Pancreas (tissue), 10 donors: ENCODE data around the gene SLC13A5. TPM values are rescaled to one million over a fixed set of nuclear protein-coding genes. Genes with fewer than 3 reads are reported as not detected.
"Not testable (repeated sequence)": the region's sequence is repeated elsewhere in the genome, so short reads cannot be mapped to it uniquely, and the experiment has no call there.

Experiments
- ATAC-seq, 4 donors: fragments of 200-7000 bp; cut with Tn5 transposase; one replicate each; pipeline versions ENCODE4 v1.8.0 to v1.9.1; 2020; ENCODE audit warnings: mild to moderate bottlenecking in 4 of 4, moderate library complexity in 4 of 4
- DNase-seq, 6 donors: peaks; one replicate each; pipeline ENCODE4 v3.0.0-alpha.2; 2020
- FAIRE-seq: peaks from 2 replicates; lab custom pipeline; 2012; peaks lifted over from hg19 to GRCh38; lab: Jason Lieb, UNC
- H3K27ac ChIP-seq, 4 donors: fragments of 200-600 bp; sonication (generic); 1 replicate in 3 of 4; 2 replicates in 1 of 4; pipeline versions ENCODE4 v1.5.0 to v1.8.0; 2020
- H3K27me3 ChIP-seq, 4 donors: fragments of 200-600 bp; one replicate each; pipeline ENCODE4 v1.8.0; 2021
- H3K36me3 ChIP-seq, 3 donors: fragments of 200-600 bp; sonication (generic) in 1 of 3; one replicate each; pipeline versions ENCODE4 v1.5.0 to v1.8.0; 2020 to 2021
- H3K4me1 ChIP-seq, 3 donors: fragments of 200-600 bp; one replicate each; pipeline ENCODE4 v1.8.0; 2021
- H3K4me3 ChIP-seq, 4 donors: fragments of 200-600 bp; sonication (generic) in 2 of 4; one replicate each; pipeline versions ENCODE4 v1.5.0 to v1.8.0; 2020 to 2021
- H3K9me3 ChIP-seq, 4 donors: fragments of 200-600 bp; one replicate each; pipeline ENCODE4 v1.8.0; 2021
- WGBS, 2 donors: extraction: QIAGEN DNeasy Blood & Tissue Kit; methylation state at CpG; one replicate each; pipeline ENCODE4 v1.1.7; 2013; 5-methylcytosine and 5-hydroxymethylcytosine counted together
- intact Hi-C, 3 donors: fragments of 100-400 bp; cut with DNase I; formaldehyde crosslinking; loops; one replicate each; pipeline versions ENCODE4 v1.11.1 to v1.14.2; 2022
- polyA plus RNA-seq, 2 donors: library from polyadenylated mRNA; stranded (reverse); fragments of 200-250 nt; gene quantifications; one replicate each; pipeline ENCODE4 v1.2.3, GENCODE V29; 2013
- total RNA-seq, 6 donors: library from RNA; stranded (reverse); fragmentation: NEBNext Ultra II Directional in 4 of 6; extraction: Animal tissue kit (Norgen Biotek cat#: 25700) in 4 of 6; gene quantifications; one replicate each; pipeline versions ENCODE4 v1.2.1 to v1.2.4, GENCODE V29; 2021 to 2023
- TF ChIP-seq, protein P1 (sequence below), 4 donors: fragments of 200-600 bp; sonication (generic) in 3 of 4; IDR thresholded peaks; one replicate each; pipeline versions ENCODE4 v1.5.0 to v1.8.0; 2021; ENCODE audit warnings: antibody characterized with exemption in 4 of 4
- donor health status: healthy with polysubstance abuse.
- donor health status: DM: no; HTN: no; CAD: no; lungs with moderate emphysema.
- donor health status: DM: no; HTN: no; CAD: no.
- donor health status: control.
- donor health status: control.
- donor health status: Bipolar disorder and iron deficiency.
- donor health status: DM: yes; HTN: yes; CAD: no.
- donor health status: DM: no; HTN: no; CAD: no.
- donor health status: DM: no; HTN: no; CAD: no.
- donor health status: DM: yes; HTN: yes; CAD: no.

Gene SLC13A5
- total and polyA plus RNA-seq, 8 donors, result 0.15 to 0.47 (median 0.25) TPM; not detected in 4

DNA sequence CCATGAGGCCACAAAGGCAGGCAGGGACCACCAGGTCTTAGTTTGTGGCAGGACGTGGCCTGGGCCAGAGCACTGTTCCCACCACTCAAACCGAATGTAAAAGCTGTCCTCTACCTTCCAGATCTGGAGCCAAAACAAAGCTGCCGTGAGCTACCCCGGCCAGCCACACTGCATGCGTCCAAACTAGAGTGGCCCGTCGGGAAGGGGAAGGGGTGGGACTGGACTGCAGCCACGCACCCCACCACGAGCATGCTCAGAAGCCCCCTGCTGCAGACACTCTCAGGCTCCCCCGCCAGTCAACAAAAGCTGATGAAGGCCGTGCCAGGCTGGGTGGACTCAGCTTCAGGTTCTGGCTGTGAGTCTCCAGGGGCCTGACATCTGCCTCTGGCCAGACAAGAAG is 15.2 kb downstream of the SLC13A5 start:
- Histone ChIP-seq H3K36me3 (no peaks in the 10 kb centered on the region), H3K27me3 (no peaks in the 10 kb centered on the region), H3K27ac (no peak overlapping the region), H3K4me1 (no peaks in the 10 kb centered on the region), H3K9me3 (no peaks in the 10 kb centered on the region), H3K4me3 (no peak overlapping the region)
- intact Hi-C loops, result no loop called here
- TF ChIP-seq, protein P1, sequence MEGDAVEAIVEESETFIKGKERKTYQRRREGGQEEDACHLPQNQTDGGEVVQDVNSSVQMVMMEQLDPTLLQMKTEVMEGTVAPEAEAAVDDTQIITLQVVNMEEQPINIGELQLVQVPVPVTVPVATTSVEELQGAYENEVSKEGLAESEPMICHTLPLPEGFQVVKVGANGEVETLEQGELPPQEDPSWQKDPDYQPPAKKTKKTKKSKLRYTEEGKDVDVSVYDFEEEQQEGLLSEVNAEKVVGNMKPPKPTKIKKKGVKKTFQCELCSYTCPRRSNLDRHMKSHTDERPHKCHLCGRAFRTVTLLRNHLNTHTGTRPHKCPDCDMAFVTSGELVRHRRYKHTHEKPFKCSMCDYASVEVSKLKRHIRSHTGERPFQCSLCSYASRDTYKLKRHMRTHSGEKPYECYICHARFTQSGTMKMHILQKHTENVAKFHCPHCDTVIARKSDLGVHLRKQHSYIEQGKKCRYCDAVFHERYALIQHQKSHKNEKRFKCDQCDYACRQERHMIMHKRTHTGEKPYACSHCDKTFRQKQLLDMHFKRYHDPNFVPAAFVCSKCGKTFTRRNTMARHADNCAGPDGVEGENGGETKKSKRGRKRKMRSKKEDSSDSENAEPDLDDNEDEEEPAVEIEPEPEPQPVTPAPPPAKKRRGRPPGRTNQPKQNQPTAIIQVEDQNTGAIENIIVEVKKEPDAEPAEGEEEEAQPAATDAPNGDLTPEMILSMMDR (IDR thresholded peaks at IDR 0.05), result no peak
- FAIRE-seq (no peak), DNase-seq (no peak), ATAC-seq (no peak)
- WGBS, 2 donors, result 77 to 90% methylated on average over 11 of the region's 11 CpGs

DNA sequence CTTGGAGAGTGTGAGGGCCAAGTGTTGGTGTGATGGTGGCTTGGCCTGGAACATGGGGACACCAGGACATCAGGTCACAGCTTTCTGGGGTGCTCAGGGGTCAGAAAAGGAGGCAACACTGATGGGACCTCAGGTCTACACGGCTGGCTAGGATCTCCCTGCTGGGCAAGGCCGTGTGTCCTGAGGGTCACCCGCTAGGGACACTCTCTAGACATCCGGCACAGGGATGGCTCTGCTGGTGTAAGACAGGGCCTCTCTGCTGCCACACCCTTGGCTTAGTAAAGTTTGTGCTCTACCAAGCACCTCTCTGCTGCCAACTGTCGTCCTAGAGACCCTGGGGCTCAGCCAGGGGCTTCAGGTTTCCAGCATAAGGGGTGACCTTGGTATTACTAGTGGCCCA is 16.3 kb downstream of the SLC13A5 start:
- TF ChIP-seq, protein P1 (IDR thresholded peaks at IDR 0.05), result no peak
- 68 to 88% methylated on average over 5 of the region's 5 CpGs for WGBS, 2 donors
- Histone ChIP-seq H3K27me3 (no peaks in the 10 kb centered on the region), H3K4me3 (no peak overlapping the region), H3K36me3 (no peaks in the 10 kb centered on the region), H3K4me1 (no peaks in the 10 kb centered on the region), H3K9me3 (no peaks in the 10 kb centered on the region), H3K27ac (no peak overlapping the region)
- DNase-seq (no peak), FAIRE-seq (no peak), ATAC-seq (no peak)
- intact Hi-C loops, result no loop called here

DNA sequence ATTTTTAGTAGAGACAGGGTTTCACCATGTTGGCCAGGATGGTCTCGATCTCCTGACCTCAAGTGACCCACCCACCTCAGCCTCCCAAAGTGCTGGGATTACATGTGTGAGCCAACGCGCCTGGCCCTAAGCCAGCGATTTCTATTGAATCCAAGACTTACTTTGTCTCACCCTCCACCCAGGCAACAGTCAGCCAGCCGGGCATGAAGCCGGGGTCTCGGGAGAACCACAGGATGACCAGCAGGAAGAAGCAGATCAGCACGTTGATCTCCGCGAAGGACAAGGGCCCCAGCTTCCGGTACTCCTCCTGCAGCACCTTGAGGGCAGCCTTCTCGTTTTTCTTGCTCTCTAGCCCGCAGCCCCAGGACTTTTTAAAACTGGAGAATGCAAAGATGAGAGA is 17.6 kb downstream of the SLC13A5 start:
- Histone ChIP-seq H3K4me3 (no peak overlapping the region), H3K27ac (no peak overlapping the region), H3K36me3 (no peaks in the 10 kb centered on the region), H3K4me1 (no peaks in the 10 kb centered on the region), H3K9me3 (no peaks in the 10 kb centered on the region), H3K27me3 (no peaks in the 10 kb centered on the region)
- DNase-seq, result no peak
- no peak for ATAC-seq
- FAIRE-seq, result no peak
- TF ChIP-seq, protein P1 (IDR thresholded peaks at IDR 0.05), result no peak
- 62 to 89% methylated on average over 13 of the region's 13 CpGs for WGBS, 2 donors
- intact Hi-C loops, result no loop called here

DNA sequence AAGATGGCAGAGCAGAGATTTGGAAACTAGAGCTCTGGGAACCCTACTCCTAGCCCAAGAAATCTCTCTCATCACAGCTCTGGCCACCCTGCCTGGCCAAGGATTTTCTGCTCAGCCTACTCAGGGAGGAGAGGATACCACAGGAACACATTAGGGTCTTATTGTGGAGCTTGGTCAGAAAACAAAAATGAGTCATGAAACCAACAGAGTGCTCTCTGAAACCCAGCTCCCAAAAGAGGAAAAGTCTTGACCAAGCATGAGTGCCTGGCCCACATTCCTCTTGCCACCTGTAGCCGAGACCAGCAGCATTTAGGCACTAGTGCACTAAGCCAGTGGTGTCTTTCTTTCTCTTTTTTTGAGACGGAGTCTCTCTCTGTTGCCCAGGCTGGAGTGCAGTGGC is 18.1 kb downstream of the SLC13A5 start:
- intact Hi-C loops, result no loop called here
- TF ChIP-seq, protein P1 (IDR thresholded peaks at IDR 0.05), result no peak
- H3K27me3 ChIP-seq, result no peaks in the 10 kb centered on the region
- no peaks in the 10 kb centered on the region for H3K9me3 ChIP-seq
- H3K4me1 ChIP-seq, result no peaks in the 10 kb centered on the region
- H3K4me3 ChIP-seq, result no peak overlapping the region
- ATAC-seq (no peak), FAIRE-seq (no peak), DNase-seq (no peak)
- H3K27ac ChIP-seq, result no peak overlapping the region
- 69 to 94% methylated on average over 2 of the region's 2 CpGs for WGBS, 2 donors
- no peaks in the 10 kb centered on the region for H3K36me3 ChIP-seq

DNA sequence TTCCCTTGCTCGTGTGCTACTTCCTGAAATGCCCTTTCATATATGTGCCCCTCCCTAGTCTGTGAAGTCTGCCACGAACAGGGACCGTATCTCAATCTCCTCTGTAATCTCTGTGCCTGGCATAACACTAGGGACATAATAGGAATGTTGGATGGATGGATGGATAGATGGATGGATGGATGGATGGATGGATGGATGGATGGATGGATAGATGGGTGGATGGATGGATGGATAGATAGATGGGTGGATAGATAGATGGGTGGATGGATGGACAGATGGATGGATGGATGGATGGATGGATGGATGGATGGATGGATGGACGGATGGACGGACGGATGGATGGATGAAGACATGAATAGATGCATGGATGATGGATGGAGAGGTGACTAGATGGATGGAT is 21.2 kb downstream of the SLC13A5 start:
- DNase-seq, H3K4me3 ChIP-seq, H3K27ac ChIP-seq, ATAC-seq, FAIRE-seq, intact Hi-C loops, H3K36me3 ChIP-seq, H3K9me3 ChIP-seq, H3K4me1 ChIP-seq, H3K27me3 ChIP-seq: not testable (repeated sequence)
- 44 to 69% methylated on average over 6 of the region's 6 CpGs for WGBS, 2 donors
